Fibroblast of pulmonary artery (primary cell): Measurements from ENCODE around the gene TMEM190.

Experiments used
- DNase-seq: peaks from one replicate; pipeline ENCODE4 v3.0.0-alpha.2; 2010; ENCODE audit warnings: low read depth
- H3K4me3 ChIP-seq: replicated peaks from 2 replicates; pipeline ENCODE4 v1.5.1; 2011; ENCODE audit warnings: low read depth, mild to moderate bottlenecking, control low read depth, low read length, moderate library complexity
- CTCF ChIP-seq: IDR thresholded peaks from 2 replicates; pipeline ENCODE4 v1.5.1; 2011; ENCODE audit warnings: mild to moderate bottlenecking, control low read depth, low read length, inconsistent platforms; ENCODE audit errors: missing control alignments

The TMEM190 gene

GRCh38 chr19:55373993-55374757 is 2.5 kb upstream of the TMEM190 start:
- no peak for TF ChIP-seq CTCF
- H3K4me3 ChIP-seq = no peak overlapping the region
- peak; percentile 24 for DNase-seq

DNA sequence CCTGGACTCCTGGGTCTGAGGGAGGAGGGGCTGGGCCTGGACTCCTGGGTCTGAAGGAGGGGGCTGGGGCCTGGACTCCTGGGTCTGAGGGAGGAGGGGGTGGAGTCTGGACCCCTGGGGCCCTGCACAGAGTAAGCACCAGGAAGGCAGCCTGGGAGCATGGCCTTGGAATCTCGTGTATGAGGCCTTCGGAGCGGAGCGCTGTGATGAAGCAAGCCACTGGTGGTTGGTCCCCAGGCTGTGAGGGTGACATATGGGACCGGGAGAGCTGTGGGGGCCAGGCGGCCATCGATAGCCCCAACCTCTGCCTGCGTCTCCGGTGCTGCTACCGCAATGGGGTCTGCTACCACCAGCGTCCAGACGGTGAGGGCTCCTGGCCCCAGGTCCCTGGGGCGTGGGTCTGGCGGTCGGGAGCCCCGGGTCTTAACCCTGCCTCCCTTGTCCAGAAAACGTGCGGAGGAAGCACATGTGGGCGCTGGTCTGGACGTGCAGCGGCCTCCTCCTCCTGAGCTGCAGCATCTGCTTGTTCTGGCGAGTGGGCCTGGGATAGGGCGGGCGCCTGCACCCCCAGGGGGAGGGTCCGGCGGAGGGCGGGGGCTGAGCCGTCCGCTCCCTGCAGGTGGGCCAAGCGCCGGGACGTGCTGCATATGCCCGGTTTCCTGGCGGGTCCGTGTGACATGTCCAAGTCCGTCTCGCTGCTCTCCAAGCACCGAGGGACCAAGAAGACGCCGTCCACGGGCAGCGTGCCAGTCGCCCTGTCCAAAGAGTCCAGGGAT is 918 bp downstream of the TMEM190 start:
- DNase-seq = no peak
- no peak for TF ChIP-seq CTCF
- no peak overlapping the region for H3K4me3 ChIP-seq

GRCh38 chr19:55379174-55379573 is 2.5 kb downstream of the TMEM190 start:
- DNase-seq = no peak
- no peak overlapping the region for H3K4me3 ChIP-seq
- no peak for TF ChIP-seq CTCF

DNA sequence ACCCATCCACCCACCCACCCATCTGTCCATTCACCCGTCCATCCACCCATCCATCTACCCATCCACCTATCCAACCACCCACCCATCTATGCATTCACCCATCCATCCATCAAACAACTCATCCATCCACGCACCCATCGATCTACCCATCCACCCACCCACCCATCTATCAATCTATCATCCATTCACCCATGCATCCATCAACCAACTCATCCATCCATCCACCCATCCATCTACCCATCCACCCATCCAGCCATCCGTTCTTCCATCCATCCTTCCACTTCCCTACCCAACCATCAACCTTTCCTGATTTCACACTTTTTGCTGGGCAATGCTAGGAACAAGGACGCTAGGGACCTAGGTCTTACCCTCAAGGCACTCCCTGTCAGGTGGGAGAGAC is 5.4 kb downstream of the TMEM190 start:
- H3K4me3 ChIP-seq = no peak overlapping the region

DNA sequence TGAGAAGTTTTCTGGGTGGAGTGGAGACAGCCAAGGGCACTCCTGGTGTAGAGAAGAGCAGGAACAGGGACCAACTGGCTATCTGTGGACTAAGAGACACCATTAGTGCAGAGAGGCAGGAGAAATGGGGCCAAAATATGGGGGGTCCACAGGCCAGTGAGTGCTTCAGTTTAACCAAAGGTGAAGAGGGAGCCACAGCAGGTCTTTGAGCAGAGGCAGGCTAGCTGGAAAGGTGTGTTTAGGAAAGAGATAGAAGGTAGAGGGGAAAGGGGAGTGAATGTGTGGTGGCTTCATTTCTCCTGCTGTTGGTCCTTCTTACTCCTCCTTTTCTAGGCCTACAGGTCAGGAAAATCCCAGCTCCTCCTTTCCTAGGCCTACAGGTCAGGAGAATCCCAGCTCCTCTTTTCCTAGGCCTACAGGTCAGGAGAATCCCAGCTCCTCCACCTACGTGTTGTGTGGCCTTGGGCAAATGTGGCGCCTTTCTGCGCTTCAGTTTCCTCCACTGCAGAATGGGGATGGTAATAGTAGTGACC is 6.0 kb downstream of the TMEM190 start:
- no peak overlapping the region for H3K4me3 ChIP-seq
- no peak for DNase-seq
- TF ChIP-seq CTCF = no peak

More for the DNA sequence above, 5.4 kb downstream of the TMEM190 start:
- no peak for DNase-seq
- no peak for TF ChIP-seq CTCF

GRCh38 chr19:55383279-55384130 is 6.9 kb downstream of the TMEM190 start:
- no peak for TF ChIP-seq CTCF
- H3K4me3 ChIP-seq = peak overlapping the region; percentile 40
- DNase-seq = peak; percentile 73
